K562 (cell line): ENCODE data around the gene TPI1. TPM values are rescaled to one million over a fixed set of nuclear protein-coding genes. Genes with fewer than 3 reads are reported as not detected.

Source experiments
- ATAC-seq: fragments of 200-7000 bp; cut with Tn5 transposase; 3 replicates; pipeline ENCODE4 v1.9.1; 2020; ENCODE audit warnings: moderate library complexity
- BruUV-seq: library from RNA; stranded (reverse); fragments of 400-500 nt; replicated peaks from 2 replicates; lab custom pipeline; 2021; lab: Mats Ljungman, UMichigan
- CTCF ChIA-PET: fragments of 300-600 bp; formaldehyde crosslinking; extraction: SDS; loops from one replicate; lab custom pipeline; 2021; ENCODE audit warnings: low intra/inter-chr PET ratio; lab: Yijun Ruan, JAX
- POLR2A ChIA-PET: fragments of 300-600, 350-650 bp; sonication (Branson Sonifier 250); formaldehyde crosslinking; extraction: SDS; loops from one replicate; lab custom pipeline; 2021; ENCODE audit warnings: antibody characterized with exemption, inconsistent platforms; lab: Yijun Ruan, JAX
- DNase-seq, 4 experiments: peaks; one replicate each; pipeline versions ENCODE4 v3.0.0 to v3.0.0-alpha.2; 2011 to 2018; ENCODE audit warnings: low spot score in 3 of 4, mixed read lengths in 3 of 4; ENCODE audit errors: extremely low read depth in 1 of 4
- FAIRE-seq: peaks from 2 replicates; lab custom pipeline; 2011; peaks lifted over from hg19 to GRCh38; lab: Jason Lieb, UNC
- H2AFZ ChIP-seq: 2 replicates; pipeline ENCODE4 v1.6.0; 2011; ENCODE audit warnings: low read depth, low read length, control low read depth, inconsistent platforms
- H3K27ac ChIP-seq: fragments of 200-600 bp; 3 replicates; pipeline ENCODE4 v1.8.0; 2011; ENCODE audit warnings: low read depth, mild to moderate bottlenecking, control low read depth, inconsistent platforms, low read length, moderate library complexity, mixed read lengths; ENCODE audit errors: extremely low read depth
- H3K27me3 ChIP-seq, 2 experiments: fragments of 300-600 bp in 1 of 2; 2 replicates in 1 of 2; 3 replicates in 1 of 2; pipeline versions ENCODE4 v1.6.0 to v1.8.0; 2011; ENCODE audit warnings: inconsistent platforms in 2 of 2, low read length in 2 of 2, mild to moderate bottlenecking in 1 of 2, mixed read lengths in 1 of 2, moderate library complexity in 1 of 2; ENCODE audit not compliant: control insufficient read depth in 2 of 2, insufficient read depth in 2 of 2
- H3K36me3 ChIP-seq: fragments of 300-600 bp; 3 replicates; pipeline ENCODE4 v1.8.0; 2011; ENCODE audit warnings: mild to moderate bottlenecking, low read length, inconsistent platforms; ENCODE audit not compliant: control insufficient read depth, insufficient read depth
- H3K4me1 ChIP-seq, 2 experiments: fragments of 200-600 bp in 1 of 2; replicated peaks in 1 of 2; 2 replicates in 1 of 2; 3 replicates in 1 of 2; pipeline versions ENCODE4 v1.5.1 to v1.8.0; 2011; ENCODE audit warnings: inconsistent platforms in 2 of 2, low read length in 2 of 2, mild to moderate bottlenecking in 1 of 2, mixed read lengths in 1 of 2, moderate library complexity in 1 of 2; ENCODE audit not compliant: control insufficient read depth in 2 of 2, insufficient read depth in 2 of 2
- H3K4me2 ChIP-seq: 2 replicates; pipeline ENCODE4 v1.6.1; 2011; ENCODE audit warnings: low read length, control low read depth, inconsistent platforms, mixed read lengths; ENCODE audit not compliant: insufficient read depth
- H3K4me3 ChIP-seq: fragments of 200-600 bp; sonication (generic), shearing (Covaris generic); 2 replicates; pipeline ENCODE4 v1.5.1; 2016; ENCODE audit warnings: control low read depth, inconsistent platforms
- H3K79me2 ChIP-seq: fragments of 200-600 bp; 3 replicates; pipeline ENCODE4 v1.8.0; 2011; ENCODE audit warnings: low read length, inconsistent platforms; ENCODE audit not compliant: control insufficient read depth, insufficient read depth
- H3K9ac ChIP-seq, 2 experiments: 2 replicates each; pipeline versions ENCODE4 v1.6.0 to v1.6.1; 2011; ENCODE audit warnings: low read depth in 2 of 2, low read length in 2 of 2, control low read depth in 1 of 2, inconsistent platforms in 1 of 2, mild to moderate bottlenecking in 1 of 2, mixed read lengths in 1 of 2; ENCODE audit not compliant: insufficient read depth in 1 of 2
- H3K9me1 ChIP-seq: one replicate; pipeline ENCODE4 v1.6.0; 2011; ENCODE audit warnings: inconsistent platforms, mild to moderate bottlenecking, low read length, moderate library complexity; ENCODE audit not compliant: control insufficient read depth, insufficient read depth
- H3K9me3 ChIP-seq: replicated peaks from 2 replicates; pipeline ENCODE4 v1.5.1; 2011; ENCODE audit warnings: low read depth, low read length, inconsistent platforms; ENCODE audit not compliant: control insufficient read depth, insufficient read depth
- H4K20me1 ChIP-seq: replicated peaks from 2 replicates; pipeline ENCODE4 v1.6.1; 2011; ENCODE audit warnings: low read length, inconsistent platforms, mixed read lengths; ENCODE audit not compliant: control insufficient read depth, insufficient read depth
- BRCA1 ChIP-seq, 2 experiments: fragments of 450-650 bp in 1 of 2; sonication (generic) in 1 of 2; formaldehyde crosslinking in 1 of 2; IDR thresholded peaks; 2 replicates each; pipeline versions ENCODE4 v1.5.0 to v1.6.1; 2017 to 2020; ENCODE audit warnings: mild to moderate bottlenecking in 1 of 2, missing genetic modification reagents in 1 of 2
- COPS2 ChIP-seq: fragments of 450-650 bp; conservative IDR thresholded peaks from 2 replicates; pipeline ENCODE4 v1.6.1; 2016; ENCODE audit warnings: mild to moderate bottlenecking, moderate library complexity
- FOXK1 ChIP-seq: sonication (generic); formaldehyde crosslinking; IDR thresholded peaks from 2 replicates; pipeline ENCODE4 v1.8.0; 2022; ENCODE audit warnings: missing genetic modification reagents, mild to moderate bottlenecking, borderline replicate concordance
- MAFF ChIP-seq: IDR thresholded peaks from 2 replicates; pipeline ENCODE4 v1.6.1; 2012; ENCODE audit warnings: low read length, improper control_type of control experiment
- PTBP1 ChIP-seq: fragments of 200-400 bp; formaldehyde crosslinking; IDR thresholded peaks from 2 replicates; pipeline ENCODE4 v1.6.1; 2017; ENCODE audit warnings: low read depth, low read length
- WGBS: fragments of 100-300 bp; shearing (Covaris generic); methylation state at CpG from one replicate; pipeline ENCODE4 v1.1.6; 2016; ENCODE audit warnings: low coverage, mixed read lengths; ENCODE audit not compliant: insufficient coverage; ENCODE audit errors: missing lambda C conversion rate; 5-methylcytosine and 5-hydroxymethylcytosine counted together
- in situ Hi-C: fragments of 300-500 bp; cut with MboI; formaldehyde crosslinking; loops from 4 replicates; pipeline ENCODE4 v1.15.0; 2018; ENCODE audit warnings: inconsistent platforms, mixed read lengths
- intact Hi-C: fragments of 100-400 bp; cut with micrococcal nuclease; formaldehyde crosslinking; loops from 2 replicates; pipeline ENCODE4 v1.14.2; 2022
- polyA plus RNA-seq, 8 experiments: library from polyadenylated mRNA; depleted of rRNA in 4 of 8; stranded (reverse) in 5 of 8; unstranded in 3 of 8; fragments of >200 nt; fragmentation: Nextera tagmentation in 2 of 8; fragmentation: Illumina TruSeq in 1 of 8; extraction: Ambion mirVana in 2 of 8; extraction: Trizol in 1 of 8; gene quantifications; 2 replicates each; pipeline versions ENCODE4 v1.2.1 to v1.2.3, GENCODE V29; 2011 to 2014; ENCODE audit warnings: inconsistent platforms in 1 of 8, missing spikeins in 1 of 8
- total RNA-seq, 7 experiments: library from RNA; depleted of rRNA in 6 of 7; stranded (reverse); fragments of >200 nt in 6 of 7; fragmentation: Illumina TruSeq in 2 of 7; extraction: Trizol in 2 of 7; gene quantifications; 2 replicates each; pipeline versions ENCODE4 v1.2.1 to v1.2.3, GENCODE V29; 2011 to 2021; ENCODE audit warnings: low replicate concordance in 1 of 7
- TF ChIP-seq, protein P1 (sequence below), 2 experiments: fragments of 450-650 bp; formaldehyde crosslinking in 1 of 2; IDR thresholded peaks; 2 replicates each; pipeline versions ENCODE4 v1.4.0 to v1.6.1; 2014 to 2020; ENCODE audit warnings: mild to moderate bottlenecking in 2 of 2, borderline replicate concordance in 1 of 2, low read depth in 1 of 2

TPI1 gene
- total and polyA plus RNA-seq, 9 of the 15 experiments (the other 6 are each of a cell fraction or from before 2014, with no cell fraction given), result 662 to 4,971 (median 892) TPM

GRCh38 chr12:6868211-6869048, 1.1 kb downstream of the TPI1 start (continued):
- TF ChIP-seq FOXK1 (CRISPR knock-in tag) (0 out of 2 replicates have a peak, but pooled peaks have one; percentile 84), PTBP1 (peak; percentile 75; the same call in 1 of the 2 replicates), MAFF (peak; percentile 12; the same call in 1 of the 2 replicates), COPS2 (no peak)

DNA sequence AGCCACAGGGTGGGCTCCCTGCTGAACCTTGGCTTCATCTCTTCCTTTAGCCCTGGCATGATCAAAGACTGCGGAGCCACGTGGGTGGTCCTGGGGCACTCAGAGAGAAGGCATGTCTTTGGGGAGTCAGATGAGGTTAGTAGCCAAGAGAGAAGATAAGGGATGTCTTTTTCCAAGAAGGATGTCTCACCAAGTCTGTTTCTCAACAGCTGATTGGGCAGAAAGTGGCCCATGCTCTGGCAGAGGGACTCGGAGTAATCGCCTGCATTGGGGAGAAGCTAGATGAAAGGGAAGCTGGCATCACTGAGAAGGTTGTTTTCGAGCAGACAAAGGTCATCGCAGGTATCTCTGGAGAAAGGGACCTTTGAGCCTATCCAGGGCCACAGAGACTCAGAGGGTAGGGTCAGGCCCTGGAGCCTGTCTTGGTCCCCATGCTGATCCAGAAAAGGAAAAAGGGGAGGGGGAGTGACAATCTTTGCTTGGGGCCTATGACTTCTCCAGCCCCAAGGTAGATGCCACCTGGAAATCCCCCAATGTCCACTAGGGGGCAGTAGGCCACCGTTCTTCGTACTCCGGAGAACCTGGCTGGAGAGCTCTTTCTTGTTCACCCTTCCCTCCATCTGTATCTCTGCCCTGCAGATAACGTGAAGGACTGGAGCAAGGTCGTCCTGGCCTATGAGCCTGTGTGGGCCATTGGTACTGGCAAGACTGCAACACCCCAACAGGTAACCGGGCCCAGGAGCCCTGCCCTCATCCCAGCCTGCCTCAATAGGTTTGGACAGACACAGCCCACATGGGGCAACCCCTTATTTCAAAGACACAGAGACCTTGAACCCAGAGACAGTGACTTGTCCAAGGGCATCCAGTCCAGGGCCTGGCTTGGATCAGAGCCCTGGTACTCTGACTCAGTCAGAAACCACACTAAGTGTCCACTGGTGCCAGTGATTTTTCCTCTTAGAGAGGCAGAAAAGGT, 2.0 kb downstream of the TPI1 start:
- peak overlapping the region; percentile 87 to 98; a peak in 3 of 4 replicates for H3K9ac ChIP-seq
- H2AFZ ChIP-seq, result no peak overlapping the region
- ATAC-seq (peak; percentile 10; the same call in 2 of the 3 replicates), FAIRE-seq (peak; percentile 87), DNase-seq (peak; percentile 31 to 85 (median 48))
- H3K4me3 ChIP-seq, result peak overlapping the region; percentile 96
- in situ Hi-C loops, result loop anchor here (5.0 kb wide), 1 partner anchor 73 kb away; the partner anchor contains the start of genes C12orf57 and RNU7-1
- H3K9me3 ChIP-seq, result no peaks in the 10 kb centered on the region
- 10% methylated on average over 8 of the region's 12 CpGs for WGBS
- intact Hi-C loops, result loop anchor here (5.0 kb wide), 1 partner anchor 73 kb away; the partner anchor contains the start of genes C12orf57 and RNU7-1
- peaks cover 55% of the 10 kb centered on the region for H3K36me3 ChIP-seq
- BruUV-seq, result TSS peak; percentile 53
- no peaks in the 10 kb centered on the region for H3K9me1 ChIP-seq
- peaks cover 60% of the 10 kb centered on the region for H3K79me2 ChIP-seq
- CTCF ChIA-PET, result interaction anchor here (0.6 to 1.5 kb wide), 5 partner anchors 63 to 245 kb away, joined by 3 to 5 read pairs (median 3); no protein-coding TSS in a partner anchor
- POLR2A ChIA-PET, result interaction anchor here (0.6 to 11.3 kb wide), 29 partner anchors 9 to 341 kb away, joined by 3 to 174 read pairs (median 4); partner anchors contain the start of genes C12orf57, CDCA3, MLF2 and RNU7-1
- H3K4me2 ChIP-seq, result peak overlapping the region; percentile 87
- peak overlapping the region; percentile 94 for H3K27ac ChIP-seq
- H3K4me1 ChIP-seq, result peaks cover 33 to 61% of the 10 kb centered on the region in 2 experiments; a peak in 4 of 5 replicates
- peaks cover 47% of the 10 kb centered on the region for H4K20me1 ChIP-seq
- H3K27me3 ChIP-seq, result no peaks in the 10 kb centered on the region
- TF ChIP-seq BRCA1 (IDR thresholded peaks at IDR 0.05) (no peak), BRCA1 (CRISPR knock-in tag; IDR thresholded peaks at IDR 0.05) (no peak)
- TF ChIP-seq, protein P1, sequence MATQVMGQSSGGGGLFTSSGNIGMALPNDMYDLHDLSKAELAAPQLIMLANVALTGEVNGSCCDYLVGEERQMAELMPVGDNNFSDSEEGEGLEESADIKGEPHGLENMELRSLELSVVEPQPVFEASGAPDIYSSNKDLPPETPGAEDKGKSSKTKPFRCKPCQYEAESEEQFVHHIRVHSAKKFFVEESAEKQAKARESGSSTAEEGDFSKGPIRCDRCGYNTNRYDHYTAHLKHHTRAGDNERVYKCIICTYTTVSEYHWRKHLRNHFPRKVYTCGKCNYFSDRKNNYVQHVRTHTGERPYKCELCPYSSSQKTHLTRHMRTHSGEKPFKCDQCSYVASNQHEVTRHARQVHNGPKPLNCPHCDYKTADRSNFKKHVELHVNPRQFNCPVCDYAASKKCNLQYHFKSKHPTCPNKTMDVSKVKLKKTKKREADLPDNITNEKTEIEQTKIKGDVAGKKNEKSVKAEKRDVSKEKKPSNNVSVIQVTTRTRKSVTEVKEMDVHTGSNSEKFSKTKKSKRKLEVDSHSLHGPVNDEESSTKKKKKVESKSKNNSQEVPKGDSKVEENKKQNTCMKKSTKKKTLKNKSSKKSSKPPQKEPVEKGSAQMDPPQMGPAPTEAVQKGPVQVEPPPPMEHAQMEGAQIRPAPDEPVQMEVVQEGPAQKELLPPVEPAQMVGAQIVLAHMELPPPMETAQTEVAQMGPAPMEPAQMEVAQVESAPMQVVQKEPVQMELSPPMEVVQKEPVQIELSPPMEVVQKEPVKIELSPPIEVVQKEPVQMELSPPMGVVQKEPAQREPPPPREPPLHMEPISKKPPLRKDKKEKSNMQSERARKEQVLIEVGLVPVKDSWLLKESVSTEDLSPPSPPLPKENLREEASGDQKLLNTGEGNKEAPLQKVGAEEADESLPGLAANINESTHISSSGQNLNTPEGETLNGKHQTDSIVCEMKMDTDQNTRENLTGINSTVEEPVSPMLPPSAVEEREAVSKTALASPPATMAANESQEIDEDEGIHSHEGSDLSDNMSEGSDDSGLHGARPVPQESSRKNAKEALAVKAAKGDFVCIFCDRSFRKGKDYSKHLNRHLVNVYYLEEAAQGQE (IDR thresholded peaks at IDR 0.05; ENCODE audit: borderline replicate concordance), result peak; percentile 38; the same call in 1 of the 2 replicates
- TF ChIP-seq, protein P1 (CRISPR knock-in tag; IDR thresholded peaks at IDR 0.05; ENCODE audit: low read depth), result no peak
